Esophagus squamous epithelium (tissue), 4 donors: ENCODE measurements around the gene YES1.

Source experiments
- POLR2A ChIP-seq, 4 donors: fragments of 450-650 bp; IDR thresholded peaks; one replicate each; pipeline ENCODE4 v1.6.1; 2017; ENCODE audit warnings: antibody characterized with exemption in 4 of 4, mild to moderate bottlenecking in 4 of 4, moderate library complexity in 3 of 4
- TF ChIP-seq, protein P1 (sequence below), 6 experiments: fragments of 450-650 bp in 4 of 6; fragments of 200-600 bp in 2 of 6; sonication (generic) in 2 of 6; IDR thresholded peaks; one replicate each; pipeline ENCODE4 v1.5.1; 2016 to 2019; ENCODE audit warnings: antibody characterized with exemption in 6 of 6, mild to moderate bottlenecking in 4 of 6, moderate library complexity in 4 of 6

DNA sequence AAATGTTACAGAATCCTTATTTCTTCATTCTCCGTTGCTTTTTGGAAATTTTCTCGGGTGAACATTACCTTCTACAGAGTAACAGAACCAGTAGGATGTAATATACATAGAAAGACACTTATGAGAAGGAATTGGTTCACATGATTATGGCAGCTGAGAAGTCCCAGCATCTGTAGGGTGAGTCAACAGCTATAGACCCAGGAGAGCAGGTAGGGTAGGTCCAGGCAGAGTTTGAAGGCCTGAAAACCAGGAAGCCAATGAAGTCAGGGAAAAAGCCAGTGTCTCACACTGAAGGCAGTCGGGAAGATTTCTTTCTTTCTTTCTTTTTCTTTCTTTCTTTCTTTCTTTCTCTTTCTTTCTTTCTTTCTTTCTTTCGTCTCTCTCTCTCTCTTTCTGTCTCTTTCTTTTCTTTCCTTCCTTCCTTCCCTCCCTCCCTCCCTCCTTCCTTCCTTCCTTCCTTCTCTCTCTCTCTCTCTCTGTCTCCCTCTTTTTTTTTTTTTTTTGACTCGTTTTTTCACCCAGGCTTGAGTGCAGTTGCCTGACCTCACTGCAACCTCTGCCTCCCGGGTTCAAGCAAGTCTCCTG is 15.1 kb upstream of the YES1 start:
- TF ChIP-seq, protein P1, sequence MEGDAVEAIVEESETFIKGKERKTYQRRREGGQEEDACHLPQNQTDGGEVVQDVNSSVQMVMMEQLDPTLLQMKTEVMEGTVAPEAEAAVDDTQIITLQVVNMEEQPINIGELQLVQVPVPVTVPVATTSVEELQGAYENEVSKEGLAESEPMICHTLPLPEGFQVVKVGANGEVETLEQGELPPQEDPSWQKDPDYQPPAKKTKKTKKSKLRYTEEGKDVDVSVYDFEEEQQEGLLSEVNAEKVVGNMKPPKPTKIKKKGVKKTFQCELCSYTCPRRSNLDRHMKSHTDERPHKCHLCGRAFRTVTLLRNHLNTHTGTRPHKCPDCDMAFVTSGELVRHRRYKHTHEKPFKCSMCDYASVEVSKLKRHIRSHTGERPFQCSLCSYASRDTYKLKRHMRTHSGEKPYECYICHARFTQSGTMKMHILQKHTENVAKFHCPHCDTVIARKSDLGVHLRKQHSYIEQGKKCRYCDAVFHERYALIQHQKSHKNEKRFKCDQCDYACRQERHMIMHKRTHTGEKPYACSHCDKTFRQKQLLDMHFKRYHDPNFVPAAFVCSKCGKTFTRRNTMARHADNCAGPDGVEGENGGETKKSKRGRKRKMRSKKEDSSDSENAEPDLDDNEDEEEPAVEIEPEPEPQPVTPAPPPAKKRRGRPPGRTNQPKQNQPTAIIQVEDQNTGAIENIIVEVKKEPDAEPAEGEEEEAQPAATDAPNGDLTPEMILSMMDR (IDR thresholded peaks at IDR 0.05): no peak
- TF ChIP-seq POLR2A (IDR thresholded peaks at IDR 0.05): no peak
